GM21447 (cell line): ENCODE data around the gene PANX2.

Source experiments
- ATAC-seq: cut with Tn5 transposase; IDR thresholded peaks from one replicate; pipeline ENCODE4 v1.9.1; 2021; ENCODE audit not compliant: unreplicated experiment

PANX2 gene

GRCh38 chr22:50227579-50228215 lies 57.2 kb downstream of the PANX2 start:
- ATAC-seq: no peak

DNA sequence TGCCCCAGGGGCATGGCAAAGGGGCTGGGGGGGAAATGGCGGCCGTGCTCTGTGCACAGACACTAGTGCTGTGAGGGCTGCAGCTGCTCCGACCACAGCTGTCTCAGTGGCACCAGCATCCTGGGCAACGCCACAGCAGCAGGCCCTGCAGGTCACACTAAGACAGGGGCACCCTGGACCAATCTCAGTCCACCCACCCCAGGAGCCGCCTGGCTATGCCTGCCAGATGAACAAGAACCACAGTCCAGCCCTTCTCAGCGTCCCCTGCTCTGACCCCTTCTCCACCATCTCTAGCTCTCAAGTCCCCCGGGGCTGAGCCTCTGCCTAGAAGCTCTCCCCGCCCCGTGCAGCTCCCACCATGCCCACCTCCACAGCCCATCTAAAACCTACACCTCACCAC lies 57.8 kb downstream of the PANX2 start:
- ATAC-seq: no peak

GRCh38 chr22:50229370-50229769 lies 58.8 kb downstream of the PANX2 start:
- no peak for ATAC-seq
